Measurements from ENCODE around the gene KCNJ12. TPM values are rescaled to one million over a fixed set of nuclear protein-coding genes. Genes with fewer than 3 reads are reported as not detected.
"Not testable (repeated sequence)": the region's sequence is repeated elsewhere in the genome, so short reads cannot be mapped to it uniquely, and the experiment has no call there.

KCNJ12 gene
- 1 to 10 TPM; 2.6 to 6.0 (median 3.6) TPM for polyA plus RNA-seq (ENCODE audit: insufficient read depth in 1 of 5, insufficient read length in 5 of 5, low replicate concordance in 1 of 5)
- long read RNA-seq, donor 1, partial matches to known transcripts = 5 of 5 reads
- long read RNA-seq, donor 1, other reads (novel, unspliced or antisense) = 0 of 5 reads
- long read RNA-seq, donor 2, full-length matches to known transcripts = 2 of 2 reads
- long read RNA-seq, donor 2, partial matches to known transcripts = 0 of 2 reads
- long read RNA-seq, donor 2, other reads (novel, unspliced or antisense) = 0 of 2 reads
- long read RNA-seq, donor 3, full-length matches to known transcripts = 2 of 2 reads
- long read RNA-seq, donor 3, partial matches to known transcripts = 0 of 2 reads
- long read RNA-seq, donor 3, other reads (novel, unspliced or antisense) = 0 of 2 reads
- long read RNA-seq, donor 4 = 0 reads
- long read RNA-seq, donor 5, full-length matches to known transcripts = 3 of 3 reads
- long read RNA-seq, donor 5, partial matches to known transcripts = 0 of 3 reads
- long read RNA-seq, donor 5, other reads (novel, unspliced or antisense) = 0 of 3 reads
- long read RNA-seq, donor 6, full-length matches to known transcripts = 1 of 1 reads
- long read RNA-seq, donor 6, partial matches to known transcripts = 0 of 1 reads
- long read RNA-seq, donor 6, other reads (novel, unspliced or antisense) = 0 of 1 reads
- long read RNA-seq, donor 7, full-length matches to known transcripts = 4 of 4 reads
- long read RNA-seq, donor 7, partial matches to known transcripts = 0 of 4 reads
- long read RNA-seq, donor 7, other reads (novel, unspliced or antisense) = 0 of 4 reads
- long read RNA-seq, donor 8 = 0 reads

- DNase-seq = peak; percentile 48 to 57
These were observed at the start of gene KCNJ12 for GRCh38 chr17:21376081-21376758. TSS of gene KCNJ12 (plus strand) at chr17:21376357. CDS start at chr17:21415343, 38,986 bp downstream.

GRCh38 chr17:21327921-21328320 lies 48.2 kb upstream of the KCNJ12 start:
- DNase-seq = not testable (repeated sequence)

GRCh38 chr17:21328778-21329177 lies 47.4 kb upstream of the KCNJ12 start:
- DNase-seq = not testable (repeated sequence)

GRCh38 chr17:21330436-21331160 lies 45.6 kb upstream of the KCNJ12 start:
- DNase-seq = no peak

DNA sequence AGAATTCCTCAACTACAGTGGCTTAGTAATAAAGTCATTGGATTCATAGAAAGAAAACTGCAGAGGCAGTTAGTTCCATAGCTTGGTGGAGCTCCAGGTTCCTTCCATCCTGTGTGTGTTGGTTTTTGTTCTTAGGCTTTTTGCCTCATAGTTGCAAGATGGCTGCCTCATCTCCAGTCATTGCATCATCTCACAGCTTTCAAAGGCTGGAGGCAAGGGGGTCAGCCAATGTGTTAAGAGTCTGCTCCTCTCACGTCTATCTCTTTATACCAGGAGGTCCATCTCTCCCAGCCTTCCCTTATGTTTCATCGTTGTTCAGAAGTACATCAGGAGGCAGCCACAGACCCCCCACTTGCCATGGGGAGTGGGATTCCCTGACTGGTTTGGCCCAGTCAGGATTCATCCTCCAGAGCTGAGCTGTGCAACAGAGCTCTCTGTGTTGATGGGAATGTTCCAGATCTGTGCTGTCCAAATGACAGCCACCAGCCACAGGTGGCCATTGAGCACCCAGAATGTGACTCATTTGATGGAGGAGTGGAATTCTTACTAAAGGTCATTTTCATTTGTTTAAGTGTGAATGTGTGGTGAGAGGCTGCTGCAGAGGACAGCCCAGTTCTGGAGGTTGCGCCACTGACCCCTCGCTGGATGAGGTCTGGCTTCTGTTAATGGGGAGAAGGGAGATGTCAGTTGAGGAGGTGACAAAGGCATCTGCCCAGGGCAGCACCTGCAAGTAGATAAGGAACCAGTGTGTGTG lies 39.4 kb upstream of the KCNJ12 start:
- DNase-seq = not testable (repeated sequence)

- DNase-seq = not testable (repeated sequence)
These were observed 38.1 kb upstream of the KCNJ12 start for GRCh38 chr17:21337981-21338625.

- DNase-seq = no peak
These were observed 37.1 kb upstream of the KCNJ12 start for GRCh38 chr17:21339011-21339410.

GRCh38 chr17:21339571-21339970 lies 36.6 kb upstream of the KCNJ12 start:
- DNase-seq = not testable (repeated sequence)

DNA sequence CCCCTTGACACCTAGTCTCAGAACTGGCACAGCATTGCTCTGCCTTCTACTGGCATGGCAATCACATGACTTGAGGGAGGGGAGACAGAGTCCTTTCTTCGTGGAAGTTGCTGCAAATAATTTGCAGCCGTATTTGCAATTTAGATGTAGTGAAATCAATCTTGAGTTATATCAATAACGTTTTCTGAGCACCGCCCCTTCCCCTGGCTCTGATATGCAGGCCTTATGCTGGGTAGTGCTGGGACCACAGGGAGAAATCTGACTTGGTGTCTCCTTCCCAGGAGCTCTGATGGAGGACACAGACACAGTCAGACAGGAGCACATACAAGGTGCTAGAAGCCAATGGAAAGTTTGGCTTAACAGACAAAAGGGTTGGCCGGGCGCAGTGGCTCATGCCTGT lies 35.8 kb upstream of the KCNJ12 start:
- DNase-seq = not testable (repeated sequence)

- DNase-seq = not testable (repeated sequence)
These were observed 34.9 kb upstream of the KCNJ12 start for GRCh38 chr17:21341279-21341678.

DNA sequence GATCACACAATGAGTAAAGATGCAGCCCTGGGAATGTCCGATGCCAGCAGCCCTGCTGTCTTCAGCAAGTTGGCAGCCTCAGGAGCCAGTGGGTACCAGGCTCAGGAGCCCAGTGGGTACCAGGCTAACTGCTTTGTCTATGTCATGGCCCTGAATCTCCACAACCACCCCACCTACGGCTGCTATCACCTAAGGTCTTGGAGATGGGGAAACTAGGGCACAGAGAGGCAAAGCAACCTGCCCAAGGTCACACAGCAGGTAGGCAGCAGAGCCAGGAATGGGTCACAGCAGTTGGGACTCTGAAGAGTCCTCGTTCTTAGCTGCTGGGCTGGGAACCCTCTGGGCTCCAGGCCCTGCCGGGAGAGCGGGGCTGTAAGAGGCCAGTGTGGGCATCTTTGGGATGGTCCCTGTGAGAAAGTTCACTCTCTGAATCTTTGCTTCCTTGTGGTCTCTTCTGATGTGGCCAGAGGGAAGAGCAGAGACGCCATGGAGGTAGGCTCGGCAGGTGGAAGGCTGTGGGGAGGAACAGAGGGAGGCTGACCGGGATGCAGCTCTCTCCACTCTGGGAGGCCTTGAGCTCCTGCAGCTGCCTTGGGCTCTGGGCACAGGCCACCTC lies 34.1 kb upstream of the KCNJ12 start:
- not testable (repeated sequence) for DNase-seq

DNA sequence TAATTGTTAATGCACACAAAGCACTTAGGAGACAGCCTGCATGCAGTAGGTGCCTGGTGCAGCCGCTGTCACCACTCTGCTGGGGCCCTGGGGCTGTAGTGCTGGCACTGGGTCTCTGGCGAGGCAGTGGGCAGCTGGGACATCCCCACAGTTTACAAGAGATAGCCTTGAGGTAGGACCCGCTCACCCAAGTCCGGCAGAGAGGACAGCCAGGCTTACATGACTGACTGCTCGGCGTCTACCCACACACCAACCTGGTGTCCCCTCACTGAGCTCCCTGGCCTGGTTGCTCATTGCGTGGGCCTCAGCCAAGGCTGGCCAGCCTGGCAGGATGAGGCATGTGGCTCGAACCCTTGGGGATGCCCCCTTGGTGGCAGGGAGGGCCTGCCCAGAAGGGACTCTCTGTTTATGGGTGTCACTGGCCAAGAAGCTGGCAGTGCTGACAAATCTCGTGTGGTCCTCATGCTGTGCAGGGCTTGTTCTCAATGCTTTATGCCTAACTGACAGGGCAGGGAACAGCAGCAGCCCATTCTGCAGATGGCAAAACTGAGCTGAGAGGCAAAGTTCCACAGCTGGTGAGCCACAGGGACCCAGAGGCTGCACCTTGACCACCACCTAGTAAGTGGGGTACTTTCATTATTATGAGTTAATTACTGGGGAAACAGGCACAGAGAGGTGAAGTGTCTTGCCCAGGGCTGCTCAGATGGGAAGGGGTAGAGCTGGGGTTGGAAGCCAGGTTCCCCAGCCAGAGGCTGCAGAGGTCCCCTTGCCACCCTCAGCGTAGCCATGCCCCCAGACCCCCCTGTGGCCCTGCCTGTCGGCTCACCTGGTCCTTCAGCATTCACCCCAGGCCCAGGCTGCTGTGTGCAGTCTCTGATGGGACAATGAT lies 32.9 kb upstream of the KCNJ12 start:
- not testable (repeated sequence) for DNase-seq

GRCh38 chr17:21344801-21345200 lies 31.4 kb upstream of the KCNJ12 start:
- not testable (repeated sequence) for DNase-seq

DNA sequence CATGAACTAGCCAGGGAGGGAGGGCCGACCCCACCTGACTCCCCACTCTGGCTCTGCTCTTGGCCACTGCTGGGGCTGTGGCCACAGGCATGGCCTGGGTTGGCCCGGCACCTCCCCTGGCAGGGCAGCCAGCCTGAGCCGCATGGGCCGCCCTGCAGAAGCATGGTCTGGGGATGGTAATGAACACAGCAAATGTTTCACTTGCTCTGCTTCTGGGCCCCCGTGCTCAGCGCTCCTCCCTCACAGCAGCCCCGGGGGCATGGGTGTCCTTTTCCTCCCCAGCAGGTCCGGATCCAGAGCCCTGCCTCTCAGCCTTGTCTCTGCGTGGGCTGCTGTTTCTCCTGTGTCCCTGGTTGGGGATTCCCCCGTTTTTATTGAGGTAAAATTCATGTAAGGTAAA lies 30.9 kb upstream of the KCNJ12 start:
- DNase-seq = no peak

- DNase-seq = not testable (repeated sequence)
These were observed 30.1 kb upstream of the KCNJ12 start for GRCh38 chr17:21346107-21346506.

- not testable (repeated sequence) for DNase-seq
These were observed 29.4 kb upstream of the KCNJ12 start for GRCh38 chr17:21346651-21347250.

DNA sequence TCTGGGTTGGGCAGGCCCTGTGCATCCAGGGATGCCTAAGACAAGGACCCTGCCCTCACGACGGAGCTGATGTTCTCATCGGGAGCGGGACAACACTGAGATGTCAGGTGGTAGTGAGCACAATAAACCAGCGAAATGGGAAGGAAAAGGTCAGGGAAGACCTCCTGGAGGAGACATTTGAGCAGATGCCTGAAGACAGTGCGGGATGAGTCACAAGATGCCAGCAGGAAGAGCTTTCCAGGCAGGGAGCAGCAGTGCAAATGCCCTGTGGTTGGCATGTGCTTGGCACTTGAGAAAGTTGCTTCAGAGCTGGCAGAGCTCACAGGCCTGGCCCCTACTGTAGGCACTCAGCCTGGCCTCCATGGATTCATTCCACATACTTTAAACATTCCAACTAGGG lies 28.5 kb upstream of the KCNJ12 start:
- not testable (repeated sequence) for DNase-seq

Data from right lung (tissue), 10 donors.